Mucosa of stomach (tissue), 1 donor: ENCODE data around the gene SPON1.
"Not testable (repeated sequence)": the region's sequence is repeated elsewhere in the genome, so short reads cannot be mapped to it uniquely, and the experiment has no call there.

Source experiments
- H3K27me3 ChIP-seq: one replicate; pipeline ENCODE4 v1.7.0; 2013; ENCODE audit warnings: mild to moderate bottlenecking, low read length; ENCODE audit not compliant: control insufficient read depth, insufficient read depth
- H3K36me3 ChIP-seq: one replicate; pipeline ENCODE4 v1.7.0; 2013; ENCODE audit warnings: low read length; ENCODE audit not compliant: control insufficient read depth, insufficient read depth
- H3K4me1 ChIP-seq: one replicate; pipeline ENCODE4 v1.7.0; 2013; ENCODE audit warnings: mild to moderate bottlenecking, low read length; ENCODE audit not compliant: control insufficient read depth, insufficient read depth
- H3K4me3 ChIP-seq: one replicate; pipeline ENCODE4 v1.7.0; 2013; ENCODE audit warnings: low read length
- H3K9ac ChIP-seq: one replicate; pipeline ENCODE4 v1.7.0; 2013; ENCODE audit warnings: mild to moderate bottlenecking, low read length, moderate library complexity
- H3K9me3 ChIP-seq: one replicate; pipeline ENCODE4 v1.7.0; 2013; ENCODE audit warnings: mild to moderate bottlenecking, low read length, moderate library complexity; ENCODE audit not compliant: control insufficient read depth
- donor health status: Pancreatic carcinoma.

Gene SPON1

GRCh38 chr11:13962562-13963168 lies at the start of gene SPON1:
Gene SPON1, plus strand, starts transcription at chr11:13962723. Its CDS starts 182 bp downstream, at chr11:13962905.
- Histone ChIP-seq H3K9ac (peak within 1 kb of the TSS; percentile 11), H3K36me3 (no peaks in the 10 kb centered on the region), H3K27me3 (peaks cover 41% of the 10 kb centered on the region), H3K9me3 (no peaks in the 10 kb centered on the region), H3K4me3 (no peak within 1 kb of the TSS), H3K4me1 (peaks cover 43% of the 10 kb centered on the region)

DNA sequence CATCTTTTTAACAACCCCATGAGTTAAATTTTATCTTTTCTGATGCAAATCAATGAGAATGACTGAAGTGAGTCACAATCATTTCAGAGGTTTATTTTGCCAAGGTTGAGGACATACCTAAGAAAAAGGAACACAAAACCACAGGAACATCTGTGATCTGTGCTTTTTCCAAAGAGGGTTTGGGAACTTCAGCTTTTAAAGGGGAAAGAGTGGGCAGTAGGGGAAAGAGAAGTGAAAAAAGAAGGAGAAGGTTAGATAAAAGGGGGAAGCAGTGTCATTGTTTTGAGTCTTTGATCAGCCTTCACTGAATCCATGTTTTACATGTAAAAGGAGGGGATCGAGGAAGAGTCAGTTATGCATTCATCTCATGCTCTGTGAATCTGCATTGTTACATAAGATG lies 45.3 kb upstream of the SPON1 start:
- Histone ChIP-seq H3K9ac (no peak overlapping the region), H3K4me3 (no peak overlapping the region), H3K27me3 (peaks cover 4% of the 10 kb centered on the region), H3K36me3 (no peaks in the 10 kb centered on the region), H3K9me3 (no peaks in the 10 kb centered on the region), H3K4me1 (no peaks in the 10 kb centered on the region)

DNA sequence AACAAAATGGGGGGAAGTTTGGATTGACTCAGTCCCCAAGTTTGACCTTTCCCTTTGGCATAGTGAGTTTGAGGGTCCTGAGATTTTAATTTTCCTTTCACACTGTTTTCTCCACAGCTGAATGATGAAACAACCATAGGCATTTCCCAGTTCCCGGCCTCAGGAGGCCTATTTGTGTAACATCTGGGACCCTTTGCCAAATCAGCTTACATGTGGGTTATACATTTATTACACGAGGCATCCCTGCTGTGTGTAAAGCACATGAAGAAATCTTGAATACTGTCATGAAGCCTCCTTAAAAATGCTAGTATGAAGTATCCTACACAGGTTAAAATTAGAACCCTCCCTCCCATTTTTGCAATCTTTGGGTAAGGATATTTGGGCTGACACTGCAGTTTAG lies 44.6 kb upstream of the SPON1 start:
- no peaks in the 10 kb centered on the region for H3K36me3 ChIP-seq
- no peaks in the 10 kb centered on the region for H3K4me1 ChIP-seq
- H3K4me3 ChIP-seq, result no peak overlapping the region
- no peaks in the 10 kb centered on the region for H3K9me3 ChIP-seq
- peaks cover 4% of the 10 kb centered on the region for H3K27me3 ChIP-seq
- H3K9ac ChIP-seq, result no peak overlapping the region

- H3K9ac ChIP-seq, result no peak overlapping the region
- H3K9me3 ChIP-seq, result no peaks in the 10 kb centered on the region
- H3K4me3 ChIP-seq, result no peak overlapping the region
- no peaks in the 10 kb centered on the region for H3K36me3 ChIP-seq
- H3K27me3 ChIP-seq, result peaks cover 4% of the 10 kb centered on the region
- H3K4me1 ChIP-seq, result no peaks in the 10 kb centered on the region
Observed at GRCh38 chr11:13920756-13921155, 41.8 kb upstream of the SPON1 start.

DNA sequence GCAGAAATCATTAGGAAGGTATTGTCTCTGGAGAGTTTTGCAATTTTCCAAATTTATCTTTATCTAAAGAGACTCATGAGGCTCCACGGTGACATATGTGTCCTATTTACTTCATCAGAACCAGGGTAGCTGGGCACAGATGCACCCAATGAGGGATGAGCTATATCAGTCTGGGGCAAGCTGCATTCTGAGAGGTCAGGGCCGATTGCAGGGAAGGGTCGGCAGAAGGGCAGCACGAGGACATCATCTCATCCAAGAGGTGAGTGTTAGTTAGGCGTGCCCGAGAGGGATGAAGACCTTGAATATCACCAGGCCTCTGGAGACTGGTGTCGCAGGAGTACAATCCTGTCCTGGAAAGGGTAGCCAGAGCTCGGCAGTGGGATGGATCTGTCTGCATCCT lies 41.0 kb upstream of the SPON1 start:
- H3K4me3 ChIP-seq, result no peak overlapping the region
- H3K36me3 ChIP-seq, result no peaks in the 10 kb centered on the region
- peaks cover under 1% of the 10 kb centered on the region for H3K27me3 ChIP-seq
- H3K9ac ChIP-seq, result no peak overlapping the region
- H3K9me3 ChIP-seq, result no peaks in the 10 kb centered on the region
- no peaks in the 10 kb centered on the region for H3K4me1 ChIP-seq

DNA sequence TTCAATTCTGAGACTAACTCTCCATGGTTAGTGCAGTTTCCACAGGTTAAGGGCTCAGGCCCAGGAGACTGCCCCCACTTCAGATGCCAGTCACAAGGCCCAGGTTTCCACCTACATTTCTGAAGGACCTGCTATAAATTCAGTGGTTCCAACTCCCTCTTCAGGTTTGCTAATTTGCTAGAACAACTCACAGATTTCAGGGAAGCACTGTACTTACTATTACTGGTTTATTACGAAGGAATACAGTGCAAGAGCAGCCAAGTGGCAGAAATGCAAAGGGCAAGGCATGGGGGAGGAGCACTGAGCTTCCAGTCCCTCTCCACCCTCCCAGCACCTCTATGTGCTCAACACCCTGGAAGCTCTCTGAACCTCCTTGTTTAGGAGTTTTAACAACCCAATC lies 39.3 kb upstream of the SPON1 start:
- H3K9me3 ChIP-seq, result no peaks in the 10 kb centered on the region
- H3K9ac ChIP-seq, result no peak overlapping the region
- no peaks in the 10 kb centered on the region for H3K4me1 ChIP-seq
- no peak overlapping the region for H3K4me3 ChIP-seq
- H3K36me3 ChIP-seq, result no peaks in the 10 kb centered on the region
- H3K27me3 ChIP-seq, result no peaks in the 10 kb centered on the region

DNA sequence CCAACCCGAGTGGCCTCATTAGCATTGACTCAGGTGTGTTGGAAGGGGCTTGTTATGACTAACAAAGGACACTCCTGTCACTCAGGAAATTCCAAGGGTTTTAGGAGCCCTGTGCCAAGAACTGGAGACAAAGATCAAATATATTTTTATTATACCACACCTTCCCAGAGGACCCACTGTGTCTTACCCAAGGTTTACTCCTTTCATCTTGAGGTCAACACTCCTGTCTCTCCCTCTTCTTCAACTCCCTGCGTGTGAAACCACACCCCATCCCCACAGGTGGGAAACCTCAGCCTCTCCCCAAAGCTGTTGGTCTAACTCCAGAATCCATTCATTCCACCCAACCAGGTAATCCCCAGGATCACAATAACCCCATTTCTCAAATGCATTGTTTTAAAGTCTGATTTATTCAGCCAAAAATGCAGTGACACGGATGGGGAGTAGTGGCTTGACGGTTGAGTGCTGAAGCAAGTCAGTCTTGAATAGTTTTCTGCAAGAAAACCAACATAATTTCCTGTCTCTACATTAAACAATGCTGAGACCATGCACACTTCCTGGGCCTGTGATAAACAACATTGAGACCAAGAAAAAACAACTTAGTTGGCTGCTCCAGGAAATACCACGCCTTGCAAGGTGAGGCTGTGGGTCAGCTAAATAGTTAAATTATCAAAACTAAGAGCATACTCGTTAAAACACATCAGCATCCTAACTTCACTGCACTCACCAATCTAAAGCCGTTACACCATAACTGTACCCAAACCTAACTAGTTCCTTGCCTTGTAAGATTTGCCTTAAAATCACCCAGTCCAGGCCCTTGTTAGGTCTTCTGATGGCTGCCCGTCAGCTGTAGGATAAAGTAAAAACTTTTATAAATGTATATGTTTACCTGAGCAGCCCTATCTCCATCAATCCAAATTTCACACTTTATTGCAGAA lies 38.5 kb upstream of the SPON1 start:
- H3K9ac ChIP-seq, result no peak overlapping the region
- no peaks in the 10 kb centered on the region for H3K9me3 ChIP-seq
- no peak overlapping the region for H3K4me3 ChIP-seq
- no peaks in the 10 kb centered on the region for H3K4me1 ChIP-seq
- no peaks in the 10 kb centered on the region for H3K36me3 ChIP-seq
- H3K27me3 ChIP-seq, result no peaks in the 10 kb centered on the region

DNA sequence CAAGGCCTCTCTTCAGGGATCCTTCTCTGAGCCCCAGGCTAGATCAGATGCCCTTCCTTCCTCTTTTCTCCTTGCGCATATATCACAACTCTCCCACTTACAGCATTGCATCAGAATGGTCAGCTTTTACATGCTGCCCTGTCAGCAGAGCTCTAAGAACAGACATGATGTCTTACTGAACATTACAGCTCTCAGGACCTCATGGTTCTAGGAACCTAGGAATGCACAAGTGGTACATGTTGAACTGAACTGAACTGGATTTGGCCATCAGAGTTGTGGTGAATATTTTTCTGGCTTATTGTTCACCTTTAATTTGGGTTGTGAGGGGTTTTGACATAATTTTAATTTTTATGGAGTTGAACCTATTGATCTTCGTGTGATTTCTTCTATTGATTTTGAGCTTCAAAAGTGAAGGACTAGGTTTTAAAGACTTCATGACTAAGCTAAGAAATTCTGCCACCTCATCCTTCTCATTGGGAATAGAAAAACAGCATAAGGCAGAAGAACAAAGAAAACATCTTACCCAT lies 37.7 kb upstream of the SPON1 start:
- H3K9ac ChIP-seq, result no peak overlapping the region
- no peaks in the 10 kb centered on the region for H3K27me3 ChIP-seq
- H3K4me3 ChIP-seq, result no peak overlapping the region
- no peaks in the 10 kb centered on the region for H3K9me3 ChIP-seq
- no peaks in the 10 kb centered on the region for H3K36me3 ChIP-seq
- H3K4me1 ChIP-seq, result no peaks in the 10 kb centered on the region

GRCh38 chr11:13926366-13926765 lies 36.2 kb upstream of the SPON1 start:
- H3K9ac ChIP-seq, H3K27me3 ChIP-seq, H3K4me3 ChIP-seq, H3K4me1 ChIP-seq, H3K36me3 ChIP-seq, H3K9me3 ChIP-seq: not testable (repeated sequence)

DNA sequence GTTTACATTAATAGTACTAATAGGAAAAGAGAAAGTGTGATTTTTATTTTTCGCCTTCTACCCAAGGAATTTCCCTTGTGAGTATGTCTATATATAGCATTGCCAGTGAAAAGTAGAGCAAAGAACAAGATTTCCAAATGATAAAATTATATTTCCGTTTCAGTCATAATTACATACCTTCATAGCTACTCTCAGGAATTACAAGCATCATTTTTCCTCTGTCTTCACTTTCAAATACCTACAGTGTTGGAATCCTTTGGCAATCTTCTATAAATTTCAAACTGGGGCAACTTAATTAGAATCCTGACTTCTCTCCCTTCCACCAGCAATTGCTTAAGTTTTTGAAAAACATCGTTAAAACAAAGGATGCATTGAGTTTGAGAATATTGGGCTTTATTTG lies 35.5 kb upstream of the SPON1 start:
- Histone ChIP-seq H3K4me1 (no peaks in the 10 kb centered on the region), H3K4me3 (no peak overlapping the region)

DNA sequence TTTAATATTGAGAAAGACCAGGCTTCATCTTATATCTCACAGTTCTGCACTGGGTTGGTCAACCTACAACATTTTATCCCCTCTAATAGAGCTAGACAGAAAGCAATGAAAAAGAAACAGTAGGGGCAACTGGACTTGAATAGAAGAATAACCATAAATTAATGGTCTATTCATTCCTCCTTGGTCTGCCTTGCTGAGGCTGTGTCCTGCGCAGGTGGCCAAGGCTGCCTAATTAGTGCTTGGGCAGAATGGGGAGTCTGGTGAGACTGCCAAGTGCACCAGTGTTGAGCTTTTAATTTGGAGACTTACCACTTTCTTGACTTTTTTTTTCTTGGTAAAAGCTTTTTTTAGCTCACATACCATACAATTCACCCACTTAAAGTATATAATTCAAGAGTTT lies 35.0 kb upstream of the SPON1 start:
- Histone ChIP-seq H3K9ac (no peak overlapping the region), H3K36me3 (no peaks in the 10 kb centered on the region), H3K4me3 (no peak overlapping the region), H3K4me1 (no peaks in the 10 kb centered on the region), H3K27me3 (no peaks in the 10 kb centered on the region), H3K9me3 (no peaks in the 10 kb centered on the region)

More for the DNA sequence above, 35.5 kb upstream of the SPON1 start:
- no peaks in the 10 kb centered on the region for H3K27me3 ChIP-seq
- H3K36me3 ChIP-seq, result no peaks in the 10 kb centered on the region
- no peaks in the 10 kb centered on the region for H3K9me3 ChIP-seq
- H3K9ac ChIP-seq, result no peak overlapping the region

DNA sequence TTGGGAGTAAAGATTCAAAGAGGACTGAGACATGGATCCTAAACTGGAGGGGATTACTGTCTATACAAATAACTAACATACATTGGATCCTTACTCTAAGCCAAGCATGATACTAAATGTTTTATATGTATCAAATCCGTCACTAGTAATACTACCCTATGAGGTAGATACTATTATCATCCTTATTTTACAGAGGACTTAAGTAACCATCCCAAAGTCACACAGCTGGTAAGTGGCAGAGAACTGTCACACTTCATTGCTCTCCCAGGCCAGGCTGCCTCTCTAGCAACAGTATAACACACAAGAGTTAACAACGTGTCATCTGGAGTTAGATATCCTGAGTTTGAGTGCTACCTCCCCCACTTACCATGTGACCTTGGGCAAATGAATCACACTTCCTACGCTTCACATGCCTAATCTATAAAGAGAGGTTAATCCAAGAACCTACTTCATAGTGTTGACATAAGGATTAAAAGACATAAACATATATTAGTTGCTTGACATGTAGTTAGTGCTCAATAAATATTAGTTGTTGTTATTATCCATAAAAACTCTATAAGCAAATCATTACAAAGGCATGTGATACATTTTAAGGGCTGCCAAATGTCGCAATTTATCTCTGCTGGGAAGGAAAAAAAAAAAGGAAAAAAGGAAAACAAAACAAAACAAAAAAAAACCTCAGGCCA lies 33.8 kb upstream of the SPON1 start:
- no peaks in the 10 kb centered on the region for H3K9me3 ChIP-seq

More for the DNA sequence above, 33.8 kb upstream of the SPON1 start:
- Histone ChIP-seq H3K36me3 (no peaks in the 10 kb centered on the region), H3K4me1 (no peaks in the 10 kb centered on the region), H3K9ac (no peak overlapping the region), H3K4me3 (no peak overlapping the region), H3K27me3 (no peaks in the 10 kb centered on the region)
